Neural cell (in vitro differentiated cells): ENCODE results near the gene SGSM1.

Experiments used
- CTCF ChIP-seq: fragments of 450-650 bp; IDR thresholded peaks from 2 replicates; pipeline ENCODE4 v1.5.1; 2014; ENCODE audit warnings: antibody characterized with exemption, mild to moderate bottlenecking, moderate library complexity; ENCODE audit not compliant: poor library complexity, severe bottlenecking
- EP300 ChIP-seq: fragments of 450-650 bp; conservative IDR thresholded peaks from 2 replicates; pipeline ENCODE4 v1.6.1; 2014; ENCODE audit warnings: antibody characterized with exemption, mild to moderate bottlenecking, moderate library complexity; ENCODE audit not compliant: poor library complexity, severe bottlenecking
- EZH2 ChIP-seq: fragments of 200-600, 300-800 bp; shearing (Covaris generic), sonication (generic); IDR thresholded peaks from 2 replicates; pipeline ENCODE4 v1.6.1; 2014; ENCODE audit warnings: antibody characterized with exemption, low read length, borderline replicate concordance, mild to moderate bottlenecking; ENCODE audit not compliant: insufficient read depth, poor library complexity, severe bottlenecking
- POLR2AphosphoS5 ChIP-seq: IDR thresholded peaks from 2 replicates; pipeline ENCODE4 v1.6.1; 2012
- TF ChIP-seq, protein P1 (sequence below): IDR thresholded peaks from 2 replicates; pipeline ENCODE4 v1.6.1; 2012; ENCODE audit warnings: borderline replicate concordance

- TF ChIP-seq POLR2AphosphoS5 = no peak
- TF ChIP-seq CTCF = no peak
- TF ChIP-seq, protein P1, sequence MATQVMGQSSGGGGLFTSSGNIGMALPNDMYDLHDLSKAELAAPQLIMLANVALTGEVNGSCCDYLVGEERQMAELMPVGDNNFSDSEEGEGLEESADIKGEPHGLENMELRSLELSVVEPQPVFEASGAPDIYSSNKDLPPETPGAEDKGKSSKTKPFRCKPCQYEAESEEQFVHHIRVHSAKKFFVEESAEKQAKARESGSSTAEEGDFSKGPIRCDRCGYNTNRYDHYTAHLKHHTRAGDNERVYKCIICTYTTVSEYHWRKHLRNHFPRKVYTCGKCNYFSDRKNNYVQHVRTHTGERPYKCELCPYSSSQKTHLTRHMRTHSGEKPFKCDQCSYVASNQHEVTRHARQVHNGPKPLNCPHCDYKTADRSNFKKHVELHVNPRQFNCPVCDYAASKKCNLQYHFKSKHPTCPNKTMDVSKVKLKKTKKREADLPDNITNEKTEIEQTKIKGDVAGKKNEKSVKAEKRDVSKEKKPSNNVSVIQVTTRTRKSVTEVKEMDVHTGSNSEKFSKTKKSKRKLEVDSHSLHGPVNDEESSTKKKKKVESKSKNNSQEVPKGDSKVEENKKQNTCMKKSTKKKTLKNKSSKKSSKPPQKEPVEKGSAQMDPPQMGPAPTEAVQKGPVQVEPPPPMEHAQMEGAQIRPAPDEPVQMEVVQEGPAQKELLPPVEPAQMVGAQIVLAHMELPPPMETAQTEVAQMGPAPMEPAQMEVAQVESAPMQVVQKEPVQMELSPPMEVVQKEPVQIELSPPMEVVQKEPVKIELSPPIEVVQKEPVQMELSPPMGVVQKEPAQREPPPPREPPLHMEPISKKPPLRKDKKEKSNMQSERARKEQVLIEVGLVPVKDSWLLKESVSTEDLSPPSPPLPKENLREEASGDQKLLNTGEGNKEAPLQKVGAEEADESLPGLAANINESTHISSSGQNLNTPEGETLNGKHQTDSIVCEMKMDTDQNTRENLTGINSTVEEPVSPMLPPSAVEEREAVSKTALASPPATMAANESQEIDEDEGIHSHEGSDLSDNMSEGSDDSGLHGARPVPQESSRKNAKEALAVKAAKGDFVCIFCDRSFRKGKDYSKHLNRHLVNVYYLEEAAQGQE = no peak
- TF ChIP-seq EZH2 = no peak
- TF ChIP-seq EP300 = no peak
Observed at GRCh38 chr22:24894220-24894975, 88.4 kb downstream of the SGSM1 start.
